ENCODE measurements around the gene COL5A2.

DNA sequence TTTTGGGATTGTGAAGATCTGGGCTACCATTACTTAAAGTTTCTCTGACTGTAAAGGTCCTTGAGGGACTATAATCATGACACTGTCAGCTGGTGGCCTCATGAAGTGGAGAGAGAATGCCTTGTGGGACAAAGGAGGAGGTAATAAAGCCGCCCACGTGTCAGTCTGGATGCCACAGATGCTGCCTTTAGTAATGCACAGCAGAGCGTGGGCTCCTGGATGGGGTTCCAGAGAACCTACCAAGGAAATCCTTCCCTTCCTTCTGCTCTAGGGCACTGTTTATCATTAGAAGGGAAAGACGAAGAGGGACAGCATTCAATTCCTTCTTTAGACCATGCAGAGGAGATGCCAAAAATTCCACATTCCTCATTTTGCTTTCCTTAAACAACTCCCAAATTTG lies 63.5 kb downstream of the COL5A2 start:
- TF ChIP-seq EZH2 (IDR thresholded peaks at IDR 0.05) = no peak
- TF ChIP-seq CTCF (IDR thresholded peaks at IDR 0.05) = no peak
- no peak for TF ChIP-seq EZH2phosphoT487 (IDR thresholded peaks at IDR 0.05)
